Sigmoid colon (tissue), 4 donors: ENCODE measurements around the gene DBX1.

Experiments
- CTCF ChIP-seq, 4 experiments: fragments of 450-650 bp in 3 of 4; fragments of 200-600 bp in 1 of 4; IDR thresholded peaks; one replicate each; pipeline ENCODE4 v1.5.1; 2016 to 2019; ENCODE audit warnings: antibody characterized with exemption in 4 of 4, mild to moderate bottlenecking in 3 of 4, moderate library complexity in 2 of 4
- POLR2A ChIP-seq, 2 donors: fragments of 450-650 bp; IDR thresholded peaks; one replicate each; pipeline ENCODE4 v1.6.1; 2016; ENCODE audit warnings: antibody characterized with exemption in 2 of 2, mild to moderate bottlenecking in 2 of 2, moderate library complexity in 2 of 2
- POLR2AphosphoS5 ChIP-seq, 4 donors: sonication (generic); formaldehyde crosslinking; IDR thresholded peaks; one replicate each; pipeline ENCODE4 v1.6.1; 2017; ENCODE audit warnings: antibody characterized with exemption in 4 of 4

- TF ChIP-seq POLR2A (IDR thresholded peaks at IDR 0.05), result no peak
- no peak for TF ChIP-seq CTCF (IDR thresholded peaks at IDR 0.05)
- TF ChIP-seq POLR2AphosphoS5 (IDR thresholded peaks at IDR 0.05), result no peak
Measured at GRCh38 chr11:20193307-20193706, 33.0 kb upstream of the DBX1 start.
